B cell (primary cell): Measurements from ENCODE around the gene PCOLCE2. TPM values are rescaled to one million over a fixed set of nuclear protein-coding genes. Genes with fewer than 3 reads are reported as not detected.

Source experiments
- ATAC-seq: fragments of 200-7000 bp; cut with Tn5 transposase; one replicate; pipeline ENCODE4 v1.10.0; 2021; ENCODE audit warnings: low read depth, mild to moderate bottlenecking, moderate number of reproducible peaks, moderate library complexity
- CTCF ChIA-PET: fragments of 350-600 bp; sonication (Branson Sonifier 250); formaldehyde crosslinking; loops from one replicate; lab custom pipeline; 2021; ENCODE audit warnings: antibody characterized with exemption, inconsistent platforms; lab: Charles Lee
- POLR2A ChIA-PET: fragments of 350-600 bp; sonication (Branson Sonifier 250); formaldehyde crosslinking; loops from one replicate; lab custom pipeline; 2021; ENCODE audit warnings: antibody characterized with exemption; lab: Charles Lee
- DNase-seq: peaks from one replicate; pipeline ENCODE4 v3.0.0; 2013
- H2AFZ ChIP-seq: 2 replicates; pipeline ENCODE4 v1.6.1; 2012; ENCODE audit warnings: mild to moderate bottlenecking, low read depth, low read length; ENCODE audit not compliant: insufficient read depth, poor library complexity, severe bottlenecking
- H3K27ac ChIP-seq, 2 donors: 1 replicate in 1 of 2; 2 replicates in 1 of 2; pipeline ENCODE4 v1.5.1; 2012 to 2013; ENCODE audit warnings: low read length in 2 of 2, mild to moderate bottlenecking in 2 of 2, moderate library complexity in 1 of 2
- H3K27me3 ChIP-seq, 4 experiments: fragments of 200-600 bp in 1 of 4; sonication (generic) in 1 of 4; replicated peaks in 1 of 4; 1 replicate in 2 of 4; 2 replicates in 2 of 4; pipeline versions ENCODE4 v1.6.1 to v1.7.0; 2013 to 2016; ENCODE audit warnings: low read length in 3 of 4, mild to moderate bottlenecking in 2 of 4, mixed read lengths in 1 of 4, moderate library complexity in 1 of 4; ENCODE audit not compliant: insufficient read depth in 4 of 4, control insufficient read depth in 3 of 4; ENCODE audit errors: control extremely low read depth in 1 of 4
- H3K36me3 ChIP-seq, 2 experiments: replicated peaks in 1 of 2; 1 replicate in 1 of 2; 2 replicates in 1 of 2; pipeline versions ENCODE4 v1.6.1 to v1.7.1; 2013; ENCODE audit warnings: low read length in 1 of 2; ENCODE audit not compliant: insufficient read depth in 2 of 2, control insufficient read depth in 1 of 2; ENCODE audit errors: control extremely low read depth in 1 of 2, extremely low read depth in 1 of 2
- H3K4me1 ChIP-seq, 2 donors: fragments of 200-600 bp in 1 of 2; sonication (generic) in 1 of 2; 1 replicate in 1 of 2; 2 replicates in 1 of 2; pipeline versions ENCODE4 v1.5.1 to v1.6.1; 2013 to 2017; ENCODE audit warnings: low read length in 2 of 2; ENCODE audit not compliant: control insufficient read depth in 2 of 2, insufficient read depth in 2 of 2
- H3K4me2 ChIP-seq: replicated peaks from 2 replicates; pipeline ENCODE3; 2012; ENCODE audit warnings: mild to moderate bottlenecking, low read depth, low read length; ENCODE audit not compliant: poor library complexity, severe bottlenecking
- H3K4me3 ChIP-seq, 5 experiments: fragments of 200-600 bp in 1 of 5; sonication (generic) in 1 of 5; 1 replicate in 3 of 5; 2 replicates in 2 of 5; pipeline versions ENCODE4 v1.5.1 to v1.7.0; 2011 to 2016; ENCODE audit warnings: low read length in 4 of 5, mild to moderate bottlenecking in 4 of 5, low read depth in 2 of 5, control low read depth in 1 of 5, moderate library complexity in 1 of 5; ENCODE audit not compliant: insufficient read depth in 1 of 5; ENCODE audit errors: control extremely low read depth in 1 of 5, extremely low read depth in 1 of 5
- H3K79me2 ChIP-seq: fragments of 200-600 bp; sonication (generic); one replicate; pipeline ENCODE4 v1.6.0; 2016; ENCODE audit warnings: low read length; ENCODE audit not compliant: control insufficient read depth, insufficient read depth
- H3K9ac ChIP-seq: fragments of 200-600 bp; sonication (generic); 2 replicates; pipeline ENCODE4 v1.6.1; 2017; ENCODE audit warnings: mild to moderate bottlenecking, low read length, moderate library complexity
- H3K9me3 ChIP-seq, 3 donors: one replicate each; pipeline versions ENCODE4 v1.6.1 to v1.7.1; 2013; ENCODE audit warnings: low read length in 2 of 3; ENCODE audit not compliant: control insufficient read depth in 2 of 3, insufficient read depth in 1 of 3; ENCODE audit errors: control extremely low read depth in 1 of 3
- H4K20me1 ChIP-seq: 2 replicates; pipeline ENCODE4 v1.6.0; 2012; ENCODE audit warnings: mild to moderate bottlenecking, low read length; ENCODE audit not compliant: insufficient read depth, control insufficient read depth, poor library complexity, severe bottlenecking
- H3K27ac Mint-ChIP-seq: one replicate; pipeline ENCODE4 v1.8.0; 2021; ENCODE audit warnings: mixed read lengths
- H3K27me3 Mint-ChIP-seq: one replicate; pipeline ENCODE4 v1.8.0; 2021; ENCODE audit warnings: mixed read lengths
- H3K4me1 Mint-ChIP-seq: one replicate; pipeline ENCODE4 v1.8.0; 2021; ENCODE audit warnings: mixed read lengths
- H3K4me3 Mint-ChIP-seq: one replicate; pipeline ENCODE4 v1.8.0; 2021; ENCODE audit warnings: mixed read lengths
- H3K9me3 Mint-ChIP-seq: one replicate; pipeline ENCODE4 v1.8.0; 2022; ENCODE audit warnings: mixed read lengths; ENCODE audit not compliant: insufficient read depth
- EZH2 ChIP-seq: IDR thresholded peaks from 2 replicates; pipeline ENCODE4 v1.6.1; 2012; ENCODE audit warnings: borderline replicate concordance, low read depth, mild to moderate bottlenecking, moderate library complexity, low read length; ENCODE audit not compliant: insufficient read depth, poor library complexity, severe bottlenecking
- WGBS: methylation state at CpG from one replicate; pipeline ENCODE4 v1.1.5; 2013; ENCODE audit warnings: missing lambda C conversion rate; ENCODE audit not compliant: insufficient coverage; 5-methylcytosine and 5-hydroxymethylcytosine counted together
- intact Hi-C: fragments of 100-400 bp; cut with micrococcal nuclease; formaldehyde crosslinking; loops from one replicate; pipeline ENCODE4 v1.10.0; 2022
- polyA plus RNA-seq: library from polyadenylated mRNA; depleted of rRNA; stranded (reverse); fragments of >200 nt; gene quantifications from 2 replicates; pipeline ENCODE4 v1.2.3, GENCODE V29; 2012
- total RNA-seq, 2 donors: library from RNA; stranded (reverse); fragments of 120-200 nt in 1 of 2; gene quantifications; 1 replicate in 1 of 2; 2 replicates in 1 of 2; pipeline versions ENCODE4 v1.2.3 to v1.2.4, GENCODE V29; 2013 to 2022
- TF ChIP-seq, protein P1 (sequence below): fragments of 200-600 bp; IDR thresholded peaks from one replicate; pipeline ENCODE4 v1.8.0; 2022; ENCODE audit warnings: antibody characterized with exemption, mild to moderate bottlenecking

The PCOLCE2 gene
- total and polyA plus RNA-seq, 2 donors (not counting 1 experiment from before 2014, with no cell fraction given) = not detected

DNA sequence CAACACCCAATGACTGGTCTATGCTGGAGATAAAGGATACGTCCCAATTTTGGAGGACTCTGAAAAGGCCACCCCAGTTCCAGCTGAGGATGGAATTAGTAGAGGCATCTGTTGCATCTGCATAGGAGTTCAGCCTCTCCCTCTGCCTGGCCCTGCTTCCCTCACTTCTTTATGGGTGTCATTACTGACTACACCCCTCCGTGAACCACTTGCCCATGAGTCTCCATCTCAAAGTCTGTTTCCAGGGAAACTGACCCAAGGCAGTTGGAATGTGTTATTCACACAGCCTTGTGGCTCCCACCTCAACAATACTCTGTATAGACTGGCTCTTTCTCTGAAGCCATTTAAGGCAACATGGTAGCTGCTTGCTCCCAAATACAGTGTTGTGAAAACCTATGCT lies 21.4 kb upstream of the PCOLCE2 start:
- DNase-seq (no peak), ATAC-seq (no peak)
- Histone ChIP-seq H3K4me1 (peaks cover 0 to under 1% of the 10 kb centered on the region in 2 donors), H3K79me2 (no peaks in the 10 kb centered on the region), H3K4me3 (no peak overlapping the region), H3K36me3 (no peaks in the 10 kb centered on the region), H3K27ac (no peak overlapping the region), H3K9ac (no peak overlapping the region), H3K4me2 (no peak overlapping the region), H3K27me3 (no peaks in the 10 kb centered on the region), H4K20me1 (no peaks in the 10 kb centered on the region), H3K9me3 (no peaks in the 10 kb centered on the region), H2AFZ (no peak overlapping the region)
- TF ChIP-seq, protein P1, sequence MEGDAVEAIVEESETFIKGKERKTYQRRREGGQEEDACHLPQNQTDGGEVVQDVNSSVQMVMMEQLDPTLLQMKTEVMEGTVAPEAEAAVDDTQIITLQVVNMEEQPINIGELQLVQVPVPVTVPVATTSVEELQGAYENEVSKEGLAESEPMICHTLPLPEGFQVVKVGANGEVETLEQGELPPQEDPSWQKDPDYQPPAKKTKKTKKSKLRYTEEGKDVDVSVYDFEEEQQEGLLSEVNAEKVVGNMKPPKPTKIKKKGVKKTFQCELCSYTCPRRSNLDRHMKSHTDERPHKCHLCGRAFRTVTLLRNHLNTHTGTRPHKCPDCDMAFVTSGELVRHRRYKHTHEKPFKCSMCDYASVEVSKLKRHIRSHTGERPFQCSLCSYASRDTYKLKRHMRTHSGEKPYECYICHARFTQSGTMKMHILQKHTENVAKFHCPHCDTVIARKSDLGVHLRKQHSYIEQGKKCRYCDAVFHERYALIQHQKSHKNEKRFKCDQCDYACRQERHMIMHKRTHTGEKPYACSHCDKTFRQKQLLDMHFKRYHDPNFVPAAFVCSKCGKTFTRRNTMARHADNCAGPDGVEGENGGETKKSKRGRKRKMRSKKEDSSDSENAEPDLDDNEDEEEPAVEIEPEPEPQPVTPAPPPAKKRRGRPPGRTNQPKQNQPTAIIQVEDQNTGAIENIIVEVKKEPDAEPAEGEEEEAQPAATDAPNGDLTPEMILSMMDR = no peak
- TF ChIP-seq EZH2 = no peak
- 80% methylated on average over 1 of the region's 2 CpGs for WGBS
- Mint-ChIP-seq H3K9me3 (no peaks in the 10 kb centered on the region), H3K4me1 (peaks cover 3% of the 10 kb centered on the region), H3K27ac (no peak overlapping the region), H3K27me3 (peaks cover 13% of the 10 kb centered on the region), H3K4me3 (no peak overlapping the region)
- CTCF ChIA-PET = no interaction called here
- intact Hi-C loops = no loop called here
- POLR2A ChIA-PET = no interaction called here

- H3K9me3 Mint-ChIP-seq = no peaks in the 10 kb centered on the region
- H3K4me1 Mint-ChIP-seq = peaks cover 11% of the 10 kb centered on the region
- no peak overlapping the region for H3K27ac ChIP-seq
- no peak overlapping the region for H3K4me3 Mint-ChIP-seq
- DNase-seq (no peak), ATAC-seq (no peak)
- H3K4me3 ChIP-seq = no peak overlapping the region
- no peaks in the 10 kb centered on the region for H3K36me3 ChIP-seq
- peaks cover 0 to 2% (median 0%) of the 10 kb centered on the region in 4 experiments for H3K27me3 ChIP-seq
- peaks cover 0 to 2% (median 0%) of the 10 kb centered on the region in 3 donors for H3K9me3 ChIP-seq
- ChIA-PET POLR2A (no interaction called here), CTCF (no interaction called here)
- no peak overlapping the region for H3K27ac Mint-ChIP-seq
- intact Hi-C loops = no loop called here
- H3K27me3 Mint-ChIP-seq = peaks cover 11% of the 10 kb centered on the region
- no peak overlapping the region for H2AFZ ChIP-seq
- H3K4me1 ChIP-seq = peaks cover 9% of the 10 kb centered on the region in 2 donors
- TF ChIP-seq, protein P1 = no peak
- TF ChIP-seq EZH2 = no peak
- no peak overlapping the region for H3K4me2 ChIP-seq
- WGBS = 71% methylated on average over 3 of the region's 3 CpGs
- H3K9ac ChIP-seq = no peak overlapping the region
- H4K20me1 ChIP-seq = no peaks in the 10 kb centered on the region
- H3K79me2 ChIP-seq = no peaks in the 10 kb centered on the region
Observed at GRCh38 chr3:142909282-142909681, 20.4 kb upstream of the PCOLCE2 start.
